HG02884 (cell line): ENCODE data around the gene TEX29.

Experiments used
- ATAC-seq: cut with Tn5 transposase; IDR thresholded peaks from one replicate; pipeline ENCODE4 v1.9.1; 2021; ENCODE audit warnings: mild to moderate bottlenecking, moderate library complexity; ENCODE audit not compliant: unreplicated experiment

TEX29 gene

GRCh38 chr13:111390522-111391270, 70.3 kb downstream of the TEX29 start:
- no peak for ATAC-seq

- no peak for ATAC-seq
These were observed 72.0 kb downstream of the TEX29 start for GRCh38 chr13:111392486-111392885.

GRCh38 chr13:111393221-111393790, 72.9 kb downstream of the TEX29 start:
- no peak for ATAC-seq
